HG03103 (cell line): Measurements from ENCODE around the gene SPRED3.
"Not testable (repeated sequence)": the region's sequence is repeated elsewhere in the genome, so short reads cannot be mapped to it uniquely, and the experiment has no call there.

ENCODE experiments used
- ATAC-seq: cut with Tn5 transposase; IDR thresholded peaks from one replicate; pipeline ENCODE4 v1.9.1; 2021; ENCODE audit warnings: low read depth; ENCODE audit not compliant: unreplicated experiment

The SPRED3 gene

GRCh38 chr19:38388349-38389100, at the start of gene SPRED3:
SPRED3 (plus strand) TSS chr19:38388697; CDS start chr19:38390303, 1,606 bp downstream.
- ATAC-seq = no peak

GRCh38 chr19:38339011-38339410, 49.5 kb upstream of the SPRED3 start:
- ATAC-seq = not testable (repeated sequence)

- no peak for ATAC-seq
Observed at GRCh38 chr19:38340927-38341326, 47.6 kb upstream of the SPRED3 start.

GRCh38 chr19:38346837-38347236, 41.7 kb upstream of the SPRED3 start:
- ATAC-seq = no peak

GRCh38 chr19:38350883-38351282, 37.6 kb upstream of the SPRED3 start:
- no peak for ATAC-seq

- no peak for ATAC-seq
Observed at GRCh38 chr19:38351865-38352395, 36.6 kb upstream of the SPRED3 start.

- no peak for ATAC-seq
Observed at GRCh38 chr19:38352611-38353010, 35.9 kb upstream of the SPRED3 start.

- no peak for ATAC-seq
Observed at GRCh38 chr19:38355728-38356725, 32.5 kb upstream of the SPRED3 start.

GRCh38 chr19:38358071-38358470, 30.4 kb upstream of the SPRED3 start:
- ATAC-seq = no peak

- no peak for ATAC-seq
Observed at GRCh38 chr19:38359242-38360021, 29.1 kb upstream of the SPRED3 start.

- ATAC-seq = no peak
Observed at GRCh38 chr19:38360351-38360750, 28.1 kb upstream of the SPRED3 start.

- ATAC-seq = no peak
Observed at GRCh38 chr19:38360839-38361631, 27.5 kb upstream of the SPRED3 start.

- no peak for ATAC-seq
Observed at GRCh38 chr19:38361633-38362075, 26.8 kb upstream of the SPRED3 start.

GRCh38 chr19:38362076-38362945, 26.2 kb upstream of the SPRED3 start:
- ATAC-seq = no peak

GRCh38 chr19:38362946-38363688, 25.4 kb upstream of the SPRED3 start:
- ATAC-seq = not testable (repeated sequence)

GRCh38 chr19:38367041-38367440, 21.5 kb upstream of the SPRED3 start:
- no peak for ATAC-seq

GRCh38 chr19:38369584-38369983, 18.9 kb upstream of the SPRED3 start:
- ATAC-seq = no peak

GRCh38 chr19:38370299-38370698, 18.2 kb upstream of the SPRED3 start:
- no peak for ATAC-seq
